Activated CD8-positive, alpha-beta T cell treated with anti-CD3 and anti-CD28 coated beads, Interleukin-2, amount 10 ng/mL, durations not matched to agents 7 days and 5 days (primary cell): ENCODE data around the gene PDK2. TPM values are rescaled to one million over a fixed set of nuclear protein-coding genes. Genes with fewer than 3 reads are reported as not detected.
A peak's percentile ranks its signal among the peaks of the same experiment; 100 is the strongest.

ENCODE experiments used
- ATAC-seq: fragments of 150-1000 bp; cut with Tn5 transposase; one replicate; pipeline ENCODE4 v1.10.0; 2021; ENCODE audit warnings: moderate library complexity
- CTCF ChIA-PET: fragments of 350-600 bp; sonication (Branson Sonifier 250); formaldehyde crosslinking; loops from one replicate; lab custom pipeline; 2021; ENCODE audit warnings: antibody characterized with exemption; lab: Charles Lee
- POLR2A ChIA-PET: fragments of 350-600 bp; sonication (Branson Sonifier 250); formaldehyde crosslinking; loops from one replicate; lab custom pipeline; 2021; ENCODE audit warnings: antibody characterized with exemption; lab: Charles Lee
- DNase-seq: peaks from one replicate; pipeline ENCODE4 v3.0.0-alpha.2; 2020
- H3K27ac Mint-ChIP-seq: one replicate; pipeline ENCODE4 v1.8.0; 2021; ENCODE audit warnings: mild to moderate bottlenecking, mixed read lengths
- H3K27me3 Mint-ChIP-seq: one replicate; pipeline ENCODE4 v1.8.0; 2021; ENCODE audit warnings: low read depth, mixed read lengths
- H3K36me3 Mint-ChIP-seq: one replicate; pipeline ENCODE4 v1.8.0; 2021; ENCODE audit warnings: low read depth, mixed read lengths
- H3K4me1 Mint-ChIP-seq: one replicate; pipeline ENCODE4 v1.8.0; 2021; ENCODE audit warnings: low read depth, mixed read lengths
- H3K4me3 Mint-ChIP-seq: one replicate; pipeline ENCODE4 v1.8.0; 2021; ENCODE audit warnings: mild to moderate bottlenecking, mixed read lengths
- H3K9me3 Mint-ChIP-seq: one replicate; pipeline ENCODE4 v1.8.0; 2022; ENCODE audit warnings: mixed read lengths; ENCODE audit not compliant: insufficient read depth
- total RNA-seq, 2 experiments: library from RNA; stranded (reverse); gene quantifications; one replicate each; pipeline ENCODE4 v1.2.3, GENCODE V29; 2021

PDK2 gene
- total RNA-seq, 2 experiments from 2014 or later = 18.1 to 21.2 TPM

GRCh38 chr17:50149417-50150353, 54.5 kb downstream of the PDK2 start:
- ATAC-seq (peak; percentile 29), DNase-seq (peak; percentile 62)
- ChIA-PET POLR2A (interaction anchor here (0.7 to 4.2 kb wide), 4 partner anchors 9 to 576 kb away, joined by 3 to 43 read pairs (median 4); no protein-coding TSS in a partner anchor), CTCF (interaction anchor here (0.7 to 9.7 kb wide), 6 partner anchors 8 to 56 kb away, joined by 3 to 118 read pairs (median 6); no protein-coding TSS in a partner anchor)
- Mint-ChIP-seq H3K27me3 (no peaks in the 10 kb centered on the region), H3K36me3 (peaks cover 36% of the 10 kb centered on the region), H3K9me3 (no peaks in the 10 kb centered on the region), H3K27ac (peak overlapping the region; percentile 86), H3K4me1 (peaks cover 53% of the 10 kb centered on the region), H3K4me3 (peak overlapping the region; percentile 95)

GRCh38 chr17:50150354-50151040, 55.3 kb downstream of the PDK2 start, which contains the start of gene PPP1R9B:
Gene PPP1R9B (minus strand): TSS chr17:50150677. CDS start chr17:50150513, 164 bp downstream.
- Mint-ChIP-seq H3K27ac (peak within 1 kb of the TSS; percentile 94), H3K9me3 (no peaks in the 10 kb centered on the region), H3K4me3 (peak within 1 kb of the TSS; percentile 95), H3K27me3 (no peaks in the 10 kb centered on the region), H3K36me3 (peaks cover 29% of the 10 kb centered on the region), H3K4me1 (peaks cover 53% of the 10 kb centered on the region)
- no peak for DNase-seq
- POLR2A ChIA-PET = interaction anchor here (0.7 to 4.2 kb wide), 5 partner anchors 10 to 576 kb away, joined by 3 to 43 read pairs (median 5); partner anchors contain the start of gene PDK2
- CTCF ChIA-PET = interaction anchor here (1.0 to 9.7 kb wide), 8 partner anchors 11 to 63 kb away, joined by 3 to 118 read pairs (median 4); partner anchors contain the start of gene SAMD14
- peak; percentile 14 for ATAC-seq

GRCh38 chr17:50151041-50151936, 56.1 kb downstream of the PDK2 start:
- peak overlapping the region; percentile 84 for H3K4me3 Mint-ChIP-seq
- CTCF ChIA-PET = interaction anchor here (0.9 to 9.7 kb wide), 15 partner anchors 10 to 153 kb away, joined by 3 to 118 read pairs (median 5); partner anchors contain the start of genes SAMD14 and SGCA
- H3K9me3 Mint-ChIP-seq = no peaks in the 10 kb centered on the region
- H3K4me1 Mint-ChIP-seq = peaks cover 49% of the 10 kb centered on the region
- POLR2A ChIA-PET = interaction anchor here (0.7 to 4.2 kb wide), 7 partner anchors 8 to 715 kb away, joined by 3 to 43 read pairs (median 4); partner anchors contain the start of genes PDK2 and TOB1
- peak; percentile 94 for DNase-seq
- ATAC-seq = peak; percentile 77
- peaks cover 23% of the 10 kb centered on the region for H3K36me3 Mint-ChIP-seq
- H3K27ac Mint-ChIP-seq = peak overlapping the region; percentile 94
- no peaks in the 10 kb centered on the region for H3K27me3 Mint-ChIP-seq

GRCh38 chr17:50151937-50152547, 56.9 kb downstream of the PDK2 start:
- H3K4me3 Mint-ChIP-seq = peak overlapping the region; percentile 84
- peak overlapping the region; percentile 94 for H3K27ac Mint-ChIP-seq
- H3K4me1 Mint-ChIP-seq = peaks cover 43% of the 10 kb centered on the region
- peak; percentile 32 for ATAC-seq
- DNase-seq = peak; percentile 79
- CTCF ChIA-PET = interaction anchor here (0.8 to 9.7 kb wide), 12 partner anchors 9 to 154 kb away, joined by 3 to 118 read pairs (median 6); partner anchors contain the start of gene SGCA
- peaks cover 16% of the 10 kb centered on the region for H3K36me3 Mint-ChIP-seq
- no peaks in the 10 kb centered on the region for H3K9me3 Mint-ChIP-seq
- POLR2A ChIA-PET = interaction anchor here (0.7 to 4.2 kb wide), 7 partner anchors 9 to 714 kb away, joined by 3 to 43 read pairs (median 4); partner anchors contain the start of genes PDK2 and TOB1
- H3K27me3 Mint-ChIP-seq = no peaks in the 10 kb centered on the region

GRCh38 chr17:50152736-50153135, 57.6 kb downstream of the PDK2 start:
- H3K27me3 Mint-ChIP-seq = no peaks in the 10 kb centered on the region
- ChIA-PET CTCF (interaction anchor here (0.8 to 9.7 kb wide), 10 partner anchors 9 to 58 kb away, joined by 3 to 118 read pairs (median 6); partner anchors contain the start of gene SGCA), POLR2A (interaction anchor here (1.7 to 4.2 kb wide), 3 partner anchors 9 to 58 kb away, joined by 8 to 43 read pairs (median 8); partner anchors contain the start of gene PDK2)
- peaks cover 44% of the 10 kb centered on the region for H3K4me1 Mint-ChIP-seq
- H3K27ac Mint-ChIP-seq = peak overlapping the region; percentile 94
- ATAC-seq = no peak
- peaks cover 10% of the 10 kb centered on the region for H3K36me3 Mint-ChIP-seq
- no peak for DNase-seq
- H3K9me3 Mint-ChIP-seq = no peaks in the 10 kb centered on the region
- no peak overlapping the region for H3K4me3 Mint-ChIP-seq

- no peaks in the 10 kb centered on the region for H3K9me3 Mint-ChIP-seq
- ATAC-seq (no peak), DNase-seq (no peak)
- no peaks in the 10 kb centered on the region for H3K27me3 Mint-ChIP-seq
- peak overlapping the region; percentile 57 for H3K27ac Mint-ChIP-seq
- H3K36me3 Mint-ChIP-seq = peaks cover 2% of the 10 kb centered on the region
- H3K4me1 Mint-ChIP-seq = peaks cover 53% of the 10 kb centered on the region
- CTCF ChIA-PET = interaction anchor here (0.9 to 9.7 kb wide), 6 partner anchors 7 to 60 kb away, joined by 3 to 118 read pairs (median 14); no protein-coding TSS in a partner anchor
- POLR2A ChIA-PET = interaction anchor here (0.7 kb wide), 1 partner anchor 226 kb away, joined by 3 read pairs; no protein-coding TSS in a partner anchor
- no peak overlapping the region for H3K4me3 Mint-ChIP-seq
These were observed 58.8 kb downstream of the PDK2 start for GRCh38 chr17:50153650-50154575.

GRCh38 chr17:50154604-50155003, 59.5 kb downstream of the PDK2 start:
- no peaks in the 10 kb centered on the region for H3K27me3 Mint-ChIP-seq
- ATAC-seq (no peak), DNase-seq (no peak)
- no peaks in the 10 kb centered on the region for H3K36me3 Mint-ChIP-seq
- H3K9me3 Mint-ChIP-seq = no peaks in the 10 kb centered on the region
- H3K4me3 Mint-ChIP-seq = no peak overlapping the region
- peak overlapping the region; percentile 57 for H3K27ac Mint-ChIP-seq
- ChIA-PET POLR2A (interaction anchor here (0.7 kb wide), 1 partner anchor 225 kb away, joined by 3 read pairs; no protein-coding TSS in a partner anchor), CTCF (interaction anchor here (0.9 to 9.1 kb wide), 6 partner anchors 9 to 60 kb away, joined by 3 to 67 read pairs (median 6); no protein-coding TSS in a partner anchor)
- peaks cover 53% of the 10 kb centered on the region for H3K4me1 Mint-ChIP-seq

- Mint-ChIP-seq H3K27me3 (peaks cover 6% of the 10 kb centered on the region), H3K27ac (peak overlapping the region; percentile 57), H3K4me1 (peaks cover 59% of the 10 kb centered on the region), H3K36me3 (no peaks in the 10 kb centered on the region), H3K4me3 (no peak overlapping the region), H3K9me3 (no peaks in the 10 kb centered on the region)
- DNase-seq (no peak), ATAC-seq (no peak)
- CTCF ChIA-PET = interaction anchor here (0.6 to 9.1 kb wide), 4 partner anchors 9 to 22 kb away, joined by 3 to 67 read pairs (median 4); no protein-coding TSS in a partner anchor
- POLR2A ChIA-PET = no interaction called here
These were observed 60.1 kb downstream of the PDK2 start for GRCh38 chr17:50155115-50155819.
